ENCODE results near the gene UPF1.

The UPF1 gene

GRCh38 chr19:18788529-18789421, 43.0 kb upstream of the UPF1 start:
- in situ Hi-C loops (cut with HindIII; ENCODE audit: low sequenced_read_pairs): no loop called here
- no peak for TF ChIP-seq CTCF (IDR thresholded peaks at IDR 0.05; ENCODE audit: low read depth, low read length, missing control alignments)
- no peak for DNase-seq (ENCODE audit: low read depth)
- no peak overlapping the region for H3K4me3 ChIP-seq (ENCODE audit: low read depth, low read length)

- in situ Hi-C loops (cut with HindIII; ENCODE audit: low sequenced_read_pairs): no loop called here
- TF ChIP-seq CTCF (IDR thresholded peaks at IDR 0.05; ENCODE audit: low read depth, low read length, missing control alignments): no peak
- no peak overlapping the region for H3K4me3 ChIP-seq (ENCODE audit: low read depth, low read length)
- no peak for DNase-seq (ENCODE audit: low read depth)
Observed at GRCh38 chr19:18789422-18789869, 42.3 kb upstream of the UPF1 start.

- no peak for TF ChIP-seq CTCF (IDR thresholded peaks at IDR 0.05; ENCODE audit: low read depth, low read length, missing control alignments)
- no peak overlapping the region for H3K4me3 ChIP-seq (ENCODE audit: low read depth, low read length)
- no peak for DNase-seq (ENCODE audit: low read depth)
- in situ Hi-C loops (cut with HindIII; ENCODE audit: low sequenced_read_pairs): no loop called here
Observed at GRCh38 chr19:18789883-18790565, 41.7 kb upstream of the UPF1 start.

- DNase-seq (ENCODE audit: low read depth): no peak
- TF ChIP-seq CTCF (IDR thresholded peaks at IDR 0.05; ENCODE audit: low read depth, low read length, missing control alignments): no peak
- H3K4me3 ChIP-seq (ENCODE audit: low read depth, low read length): no peak within 1 kb of the TSS
- in situ Hi-C loops (cut with HindIII; ENCODE audit: low sequenced_read_pairs): no loop called here
Observed at GRCh38 chr19:18790566-18791314, 41.0 kb upstream of the UPF1 start, which contains the start of gene COMP. Gene COMP, minus strand, starts transcription at chr19:18791305. Its CDS starts 36 bp downstream, at chr19:18791269.

- no peak overlapping the region for H3K4me3 ChIP-seq (ENCODE audit: low read depth, low read length)
- no peak for DNase-seq (ENCODE audit: low read depth)
- no peak for TF ChIP-seq CTCF (IDR thresholded peaks at IDR 0.05; ENCODE audit: low read depth, low read length, missing control alignments)
- in situ Hi-C loops (cut with HindIII; ENCODE audit: low sequenced_read_pairs): no loop called here
Observed at GRCh38 chr19:18791315-18791678, 40.5 kb upstream of the UPF1 start.

GRCh38 chr19:18792661-18793060, 39.1 kb upstream of the UPF1 start:
- in situ Hi-C loops (cut with HindIII; ENCODE audit: low sequenced_read_pairs): no loop called here
- TF ChIP-seq CTCF (IDR thresholded peaks at IDR 0.05; ENCODE audit: low read depth, low read length, missing control alignments): no peak
- no peak overlapping the region for H3K4me3 ChIP-seq (ENCODE audit: low read depth, low read length)
- no peak for DNase-seq (ENCODE audit: low read depth)
